RCC 7860 (cell line): ENCODE results near the gene SLC23A2.
"Not testable (repeated sequence)": the region's sequence is repeated elsewhere in the genome, so short reads cannot be mapped to it uniquely, and the experiment has no call there.

Experiments
- DNase-seq: peaks from one replicate; pipeline ENCODE4 v3.0.0-alpha.2; 2015; ENCODE audit warnings: low spot score
- FAIRE-seq: peaks from 2 replicates; lab custom pipeline; 2012; peaks lifted over from hg19 to GRCh38; lab: Jason Lieb, UNC

SLC23A2 gene

DNA sequence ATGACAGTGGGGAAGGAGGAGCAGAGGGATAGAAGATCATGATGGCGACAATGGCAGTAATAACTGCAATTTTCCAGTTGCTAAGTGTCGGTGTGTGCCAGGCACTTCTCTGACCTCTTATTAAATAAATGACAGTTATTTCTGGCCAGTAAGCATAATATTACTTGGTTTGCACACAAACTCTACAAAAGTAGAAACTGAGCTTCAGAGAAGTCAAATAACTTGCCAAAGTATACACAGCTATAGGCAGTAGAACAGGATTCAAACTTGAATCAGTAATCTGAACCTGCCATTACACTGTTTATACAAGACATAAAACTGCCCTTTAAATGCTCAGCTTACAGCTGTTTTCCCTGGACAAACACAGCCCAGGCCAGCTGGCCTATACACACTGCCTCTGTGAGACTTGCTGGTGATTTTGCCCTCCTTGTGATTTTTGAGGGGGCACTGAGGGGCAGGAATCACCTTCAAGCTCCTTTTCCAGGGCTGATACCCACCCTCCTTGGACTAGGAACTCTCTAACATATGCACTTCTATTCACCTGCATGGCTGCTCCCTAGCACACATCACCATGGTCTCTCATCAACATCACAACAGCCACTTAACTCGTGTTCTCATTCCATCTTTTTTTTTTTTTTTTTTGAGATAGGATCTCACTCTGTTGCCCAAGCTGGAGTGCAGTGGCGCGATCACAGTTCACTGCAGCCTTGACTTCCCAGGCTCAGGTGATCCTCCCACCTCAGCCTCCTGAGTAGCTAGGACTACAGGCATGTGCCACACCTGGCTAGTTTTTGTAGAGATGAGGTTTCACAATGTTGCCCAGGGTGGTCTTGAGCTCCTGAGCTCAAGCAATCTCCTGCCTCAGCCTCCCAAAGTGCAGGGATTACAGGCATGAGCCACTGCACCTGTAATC, 63.6 kb downstream of the SLC23A2 start:
- FAIRE-seq (no peak), DNase-seq (no peak)

DNA sequence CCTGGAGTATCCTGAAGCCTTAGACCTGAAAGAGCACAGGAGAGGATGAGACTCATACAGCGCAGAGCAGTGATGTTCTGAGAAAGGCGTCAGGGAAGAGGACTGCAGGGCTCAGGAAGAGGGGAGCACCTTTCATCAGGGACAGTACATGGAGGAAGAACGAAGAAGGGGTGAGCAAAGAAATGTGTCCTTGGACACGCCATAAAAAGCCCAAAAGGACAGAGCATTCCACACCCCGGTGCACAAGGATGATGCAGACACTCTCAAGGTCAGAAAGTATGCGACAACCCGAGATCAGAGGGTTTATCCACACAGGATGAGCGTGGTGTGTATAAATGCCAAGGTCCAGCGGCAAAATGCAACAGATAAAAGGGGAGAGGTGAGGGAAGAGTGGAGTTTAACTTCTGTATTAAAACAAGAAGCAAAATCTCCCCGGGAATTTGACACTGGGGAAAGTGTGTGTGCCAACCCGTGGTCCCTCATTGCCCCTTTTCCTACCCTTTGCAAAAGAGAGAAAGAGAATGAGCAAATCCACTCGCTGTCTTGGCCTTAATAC, 64.4 kb downstream of the SLC23A2 start:
- FAIRE-seq (no peak), DNase-seq (no peak)

DNA sequence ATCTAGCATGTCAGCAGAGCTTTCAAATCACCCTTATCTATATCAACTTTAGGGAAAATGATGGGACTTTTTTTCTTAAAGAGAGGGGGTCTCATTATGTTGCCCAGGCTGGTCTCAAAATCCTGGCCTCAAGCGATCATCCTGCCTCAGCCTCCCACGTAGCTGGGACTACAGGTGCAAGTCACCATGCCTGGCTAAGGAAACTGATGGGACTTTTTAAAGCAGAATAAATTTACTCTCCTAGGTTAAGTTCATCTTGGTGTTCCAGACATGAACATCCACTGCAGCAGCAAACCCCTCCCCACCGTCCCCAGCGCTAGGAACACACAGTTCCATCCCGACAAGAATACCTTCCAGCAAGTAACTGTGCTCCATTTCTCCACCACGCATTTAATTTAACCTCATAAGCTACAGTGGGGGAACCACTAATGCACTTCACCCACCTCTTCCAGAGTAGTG, 64.9 kb downstream of the SLC23A2 start:
- FAIRE-seq (no peak), DNase-seq (no peak)

DNA sequence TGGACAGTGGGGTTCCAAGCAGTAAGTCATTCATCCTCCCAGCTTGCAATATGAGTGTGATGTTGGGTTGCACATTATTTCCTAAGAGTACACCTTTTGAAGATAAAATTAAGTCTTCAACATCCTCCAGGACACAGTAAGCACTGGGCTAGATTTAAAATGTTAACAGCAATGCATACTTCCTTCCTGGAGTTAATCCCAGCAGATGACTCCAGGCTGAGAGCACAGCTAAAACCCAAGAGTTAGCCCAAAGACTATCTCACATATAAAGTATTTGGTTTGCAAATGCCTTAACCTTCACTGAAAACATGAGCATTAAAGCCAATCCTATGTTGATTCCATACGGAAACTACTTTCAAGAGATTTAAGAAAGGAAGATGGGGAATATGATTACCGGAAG, 69.2 kb downstream of the SLC23A2 start:
- no peak for DNase-seq
- no peak for FAIRE-seq

DNA sequence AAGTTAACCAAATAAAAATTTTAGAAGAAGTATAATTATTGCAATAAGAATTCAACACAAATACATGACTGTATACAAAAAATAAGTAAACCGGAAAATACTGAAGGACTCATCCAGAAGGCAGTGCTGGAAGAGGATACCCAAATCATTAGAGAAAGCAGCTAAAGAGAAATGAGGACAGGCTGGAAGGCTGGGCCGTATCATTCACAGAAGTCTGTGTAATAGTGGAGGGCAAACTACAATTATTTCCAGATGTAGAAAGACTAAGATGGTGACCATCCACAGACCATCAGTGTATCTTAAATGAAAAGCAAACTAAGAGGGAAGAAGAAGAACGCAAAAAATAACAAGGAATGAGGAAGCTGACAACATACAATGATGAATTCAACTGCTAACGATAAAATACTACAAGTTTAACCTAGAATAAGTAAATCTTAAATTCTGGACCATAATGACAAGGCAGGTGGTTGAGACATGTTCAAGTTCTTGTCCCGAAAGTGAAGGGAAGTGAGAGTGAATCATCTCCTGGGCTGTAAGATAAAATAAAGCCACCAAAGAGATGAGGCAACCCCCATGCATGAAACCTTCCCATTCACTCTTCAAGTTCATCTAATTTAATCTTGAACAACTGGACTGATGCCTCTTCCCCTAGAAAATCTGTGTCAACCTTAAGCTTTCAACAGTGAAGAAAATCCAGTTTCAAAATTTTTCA, 71.5 kb downstream of the SLC23A2 start:
- no peak for FAIRE-seq
- no peak for DNase-seq

DNA sequence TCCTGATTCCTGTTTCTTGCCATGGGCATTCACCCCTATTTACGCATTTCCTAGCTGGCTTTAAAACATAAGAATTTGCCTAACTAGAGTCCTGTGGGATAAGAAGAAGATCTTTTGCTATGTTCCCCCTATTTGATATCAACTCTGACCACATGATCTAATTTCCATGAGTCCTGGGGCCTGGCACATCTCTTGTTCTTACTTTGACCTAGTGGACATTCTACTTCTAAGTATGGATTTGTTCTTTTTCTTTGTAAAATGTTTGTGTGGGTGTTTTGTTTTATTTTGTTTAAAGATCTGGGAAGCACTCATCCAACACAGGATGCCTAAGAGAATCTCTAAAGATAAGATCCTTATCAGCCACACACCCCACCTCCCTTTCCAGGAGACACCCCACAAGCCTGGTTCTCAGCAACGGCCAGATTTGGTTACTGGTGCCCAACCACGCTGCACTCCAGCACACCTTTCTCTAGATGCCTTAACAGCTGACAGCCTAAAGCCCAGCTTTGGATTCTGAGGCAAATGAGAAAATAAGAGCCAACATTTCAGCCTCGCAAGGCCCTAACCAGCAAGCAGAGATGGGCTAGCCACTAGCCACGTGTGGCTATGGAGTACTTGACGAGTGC, 74.7 kb downstream of the SLC23A2 start:
- no peak for FAIRE-seq
- DNase-seq = no peak

DNA sequence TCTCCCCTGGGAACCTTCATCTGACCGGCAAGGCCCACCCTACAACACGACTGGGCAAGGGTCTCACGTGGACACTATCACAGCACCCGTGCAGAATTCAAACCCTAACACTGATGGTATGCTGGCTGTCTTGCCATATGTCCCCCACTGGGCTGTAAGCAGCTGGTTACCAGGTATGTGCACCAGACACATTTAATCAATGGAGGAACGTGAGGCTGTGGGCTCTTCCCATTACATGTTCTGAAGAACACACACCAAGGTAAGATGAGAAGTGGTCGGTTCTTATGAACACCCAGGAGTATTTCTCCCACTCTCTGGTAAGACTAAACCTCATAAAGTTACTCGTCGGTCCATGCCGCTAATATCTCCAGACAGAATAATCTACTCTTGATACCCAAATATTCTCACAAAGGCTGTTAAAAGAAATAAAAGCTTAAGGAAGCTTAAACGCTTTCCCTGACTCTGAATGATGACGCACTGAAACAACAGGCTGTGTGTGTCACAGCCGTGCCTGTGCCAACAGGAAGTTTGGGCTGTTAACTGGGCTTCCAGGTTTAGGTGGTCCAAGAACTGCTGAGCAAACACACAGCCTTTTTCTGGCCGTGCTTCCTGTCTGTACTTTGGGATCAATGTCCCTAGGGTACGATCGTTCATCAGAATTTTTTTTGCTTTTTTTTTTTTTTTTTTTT, 75.3 kb downstream of the SLC23A2 start:
- FAIRE-seq (no peak), DNase-seq (no peak)

DNA sequence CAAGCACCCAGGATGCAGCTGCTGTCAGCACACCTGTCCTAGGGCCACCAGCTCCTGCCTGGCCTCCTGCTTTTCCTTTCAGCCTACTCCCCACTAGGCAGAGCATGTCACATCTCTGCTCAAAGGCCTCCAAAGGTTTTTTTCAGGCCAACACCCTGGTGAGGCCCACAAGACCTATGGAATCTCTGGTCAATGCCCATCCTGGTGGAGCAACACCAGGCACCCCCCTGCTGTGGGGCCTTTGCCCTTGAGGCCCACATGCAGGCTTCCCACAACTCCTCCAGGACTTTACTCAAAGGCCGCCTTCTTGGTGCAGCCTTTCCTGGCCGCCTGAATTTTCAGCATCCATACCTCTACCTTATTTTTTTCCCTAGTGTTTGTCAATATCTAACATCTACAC, 76.9 kb downstream of the SLC23A2 start:
- FAIRE-seq = no peak
- DNase-seq = no peak

DNA sequence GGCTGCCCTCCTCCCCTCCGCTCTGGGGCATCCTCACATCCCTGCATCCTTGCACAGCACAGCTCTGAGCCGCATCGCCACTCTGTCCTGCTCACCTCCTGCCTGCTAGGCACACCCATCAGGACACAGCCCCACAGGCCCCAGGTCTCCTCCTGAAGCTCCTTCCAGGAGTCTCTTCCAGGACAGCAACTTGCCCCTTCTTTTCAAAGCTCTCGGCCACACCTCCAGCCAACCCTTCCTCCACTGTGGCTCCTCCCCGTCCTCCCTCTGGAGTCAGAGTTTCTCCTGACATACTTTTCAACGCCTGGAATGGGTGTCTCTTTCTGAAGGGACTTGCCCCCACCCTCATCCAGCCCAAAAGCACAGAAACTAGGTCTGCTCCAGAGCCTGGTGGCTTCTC, 77.3 kb downstream of the SLC23A2 start:
- FAIRE-seq (no peak), DNase-seq (no peak)

DNA sequence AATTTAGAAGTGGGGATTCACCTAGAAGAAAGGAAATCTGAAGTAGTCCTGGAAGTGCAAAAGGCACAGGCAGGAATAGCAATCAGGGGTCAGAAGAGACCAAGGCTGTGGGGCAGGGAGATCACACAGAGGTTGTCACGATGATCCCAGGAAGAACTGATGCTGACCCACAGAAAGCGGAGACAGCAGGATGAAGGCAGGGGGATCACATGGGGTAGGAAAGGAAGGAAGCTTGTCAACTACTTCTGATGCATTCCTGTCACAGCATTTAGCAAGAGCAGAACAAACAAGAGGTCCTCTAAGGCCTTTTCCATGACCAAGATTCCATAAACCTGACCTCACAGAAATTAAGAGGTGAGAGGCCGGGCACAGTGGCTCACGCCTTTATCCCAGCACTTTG, 79.1 kb downstream of the SLC23A2 start:
- no peak for FAIRE-seq
- no peak for DNase-seq

DNA sequence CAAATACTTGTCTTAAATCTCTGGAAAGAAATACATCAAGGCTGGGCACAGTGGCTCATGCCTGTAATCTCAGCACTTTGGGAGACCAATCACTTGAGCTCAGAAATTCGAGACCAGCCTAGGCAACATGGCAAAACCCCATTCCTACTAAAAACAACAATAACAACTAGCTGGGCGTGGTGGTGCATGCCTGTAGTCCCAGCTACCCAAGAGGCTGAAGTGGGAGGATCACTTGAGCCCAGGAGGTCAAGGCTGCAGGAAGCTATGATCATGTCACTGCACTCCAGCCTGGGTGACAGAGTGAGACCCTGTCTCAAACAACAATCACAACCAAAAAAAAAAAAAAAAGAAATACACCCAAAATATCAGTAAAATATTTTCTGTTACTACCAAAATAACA, 80.0 kb downstream of the SLC23A2 start:
- not testable (repeated sequence) for FAIRE-seq, DNase-seq

DNA sequence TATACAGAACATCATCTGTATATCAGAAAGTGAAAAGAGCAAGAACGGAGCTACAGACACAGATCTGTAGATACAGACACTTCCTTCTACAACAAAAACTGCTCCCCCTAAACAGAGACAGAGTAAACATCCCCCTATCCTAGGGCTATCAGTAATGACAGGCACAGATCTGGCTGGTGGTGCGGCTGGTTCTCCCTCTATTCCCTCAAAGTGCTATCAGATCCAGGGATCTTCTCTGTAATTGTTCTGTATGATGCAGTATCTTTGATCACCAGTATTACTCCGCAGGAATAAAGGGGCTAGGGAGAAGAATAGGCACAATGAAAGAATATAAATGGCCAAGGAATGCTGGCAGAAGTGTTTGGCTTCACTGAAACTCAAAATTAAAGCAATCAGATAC, 80.7 kb downstream of the SLC23A2 start:
- DNase-seq = no peak
- no peak for FAIRE-seq

DNA sequence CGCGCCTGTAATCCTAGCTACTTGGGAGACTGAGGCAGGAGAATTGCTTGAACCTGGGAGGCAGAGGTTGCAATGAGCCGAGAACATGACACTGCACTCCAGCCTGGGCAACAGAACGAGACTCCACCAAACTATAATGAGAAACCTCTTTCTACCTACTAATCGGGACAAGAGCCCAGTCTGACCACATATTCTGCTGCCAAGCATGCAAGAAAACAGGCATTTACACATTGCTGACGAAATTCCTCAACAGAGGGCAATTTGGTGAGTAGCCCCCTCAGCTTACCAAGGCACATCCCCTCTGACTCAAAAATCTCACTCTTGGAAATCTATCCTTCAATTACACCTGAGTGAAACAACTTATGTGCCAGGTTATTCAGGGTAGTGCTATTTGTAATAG, 81.2 kb downstream of the SLC23A2 start:
- DNase-seq (no peak), FAIRE-seq (no peak)

DNA sequence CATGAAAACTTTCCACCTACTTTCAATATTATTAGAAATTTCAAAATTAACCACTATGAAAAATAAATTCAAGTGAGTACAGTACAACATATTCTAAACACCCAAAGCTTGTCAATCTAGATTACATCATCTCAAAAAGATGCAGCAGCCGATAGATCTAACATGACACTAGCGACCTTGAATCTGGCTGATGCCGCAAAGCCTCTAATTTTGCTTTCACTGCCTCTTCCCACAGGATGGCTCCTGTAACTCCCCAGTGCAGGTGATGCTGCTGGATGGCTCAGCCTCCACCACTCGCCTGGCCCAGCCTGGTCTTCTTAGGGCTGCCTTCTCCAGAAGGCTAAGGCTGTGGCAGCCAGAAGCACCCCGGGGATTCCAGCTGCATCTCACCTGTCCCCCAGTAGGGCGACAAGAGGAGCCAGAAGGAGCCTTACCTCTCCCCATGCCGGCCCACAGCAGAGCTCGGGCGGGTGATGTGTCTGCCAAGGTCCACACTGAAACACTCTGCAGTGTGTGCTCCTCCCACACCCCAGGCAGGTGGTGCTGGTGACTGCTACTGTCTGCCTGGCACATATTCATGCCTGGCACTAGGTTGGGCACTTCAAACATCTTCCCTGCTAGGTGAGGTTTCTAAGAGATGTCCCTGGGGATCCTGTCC, 82.1 kb downstream of the SLC23A2 start:
- DNase-seq = no peak
- FAIRE-seq = no peak

DNA sequence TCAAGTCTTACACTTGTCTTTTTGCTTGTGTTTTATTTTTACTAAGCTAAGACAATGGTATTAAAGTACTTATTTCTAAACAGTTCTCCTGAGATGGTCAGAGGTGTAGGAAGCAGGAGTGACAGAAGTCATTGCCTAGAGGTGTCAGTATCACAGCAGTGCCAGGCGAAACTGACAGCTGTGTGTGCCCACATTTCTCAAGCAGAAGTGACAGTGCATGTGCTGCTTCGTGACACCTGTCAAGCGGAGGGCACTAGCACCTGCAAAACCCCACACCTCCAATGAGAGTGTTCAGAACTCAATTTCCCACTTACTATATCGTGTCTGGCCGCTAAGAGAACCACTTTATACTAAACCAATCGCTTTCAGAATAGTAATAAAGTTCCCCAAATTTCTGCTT, 82.8 kb downstream of the SLC23A2 start:
- no peak for DNase-seq
- FAIRE-seq = no peak

DNA sequence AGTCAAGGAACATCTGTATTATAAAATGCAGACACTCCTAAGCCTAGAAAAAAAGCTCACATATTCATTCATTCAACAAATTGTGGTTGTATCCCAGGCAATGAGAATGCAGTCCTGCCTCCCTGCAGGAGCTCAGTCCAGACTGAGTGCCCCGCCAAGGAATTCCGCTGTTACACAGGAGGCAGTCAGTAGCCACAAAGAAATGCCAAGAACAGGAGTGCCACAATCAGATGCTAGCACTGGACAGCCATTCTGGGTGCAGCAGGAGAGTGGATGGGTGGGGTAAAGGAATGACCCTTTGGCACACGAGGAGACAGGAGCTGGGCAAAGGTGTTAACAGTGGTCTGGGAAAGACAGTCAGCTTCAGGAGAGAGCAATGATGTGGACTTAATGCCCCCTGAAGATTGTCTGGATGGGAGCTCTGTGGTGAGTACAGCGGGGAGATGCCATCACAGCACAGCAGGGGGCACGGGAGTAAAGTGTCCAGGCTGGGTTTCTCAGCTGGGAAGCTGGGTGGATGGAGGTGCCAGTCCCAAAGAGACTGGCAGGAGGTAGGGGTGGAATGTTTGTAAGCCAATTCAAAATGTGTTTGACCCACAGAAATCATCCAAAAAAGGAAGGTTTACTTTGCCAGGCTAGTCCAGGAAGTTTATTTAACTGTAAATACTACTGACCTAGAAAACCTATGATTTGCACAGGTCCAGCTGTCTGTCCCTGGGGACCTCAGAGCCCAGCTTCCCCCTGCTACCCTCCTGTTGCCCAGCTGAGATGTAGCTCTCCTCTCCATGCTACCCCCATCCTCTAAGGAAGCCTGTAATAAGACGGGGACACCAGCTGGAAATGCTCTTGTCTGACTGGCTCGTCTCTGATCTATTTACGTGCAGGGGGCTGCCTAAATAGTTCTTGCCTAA, 84.1 kb downstream of the SLC23A2 start:
- FAIRE-seq = no peak
- no peak for DNase-seq

DNA sequence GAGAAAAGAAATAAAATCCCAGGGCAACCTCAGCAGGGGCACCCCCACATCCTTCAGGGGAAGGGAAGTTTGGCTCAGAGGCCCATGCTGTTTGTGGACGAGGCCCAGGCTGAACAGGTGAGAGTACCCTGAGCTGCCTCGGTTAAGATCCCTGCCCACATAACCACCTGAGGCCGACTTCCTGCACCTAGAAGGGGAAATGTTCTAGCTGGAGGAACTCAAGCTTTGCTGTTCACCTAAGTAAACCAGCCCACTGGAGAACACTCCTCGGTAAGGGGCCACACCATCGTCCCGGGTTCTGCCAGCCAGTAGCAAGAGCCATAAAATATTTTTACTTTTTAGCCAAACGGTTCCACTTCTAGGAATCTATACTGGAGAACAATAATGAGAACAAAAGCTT, 88.2 kb downstream of the SLC23A2 start:
- FAIRE-seq (no peak), DNase-seq (no peak)

DNA sequence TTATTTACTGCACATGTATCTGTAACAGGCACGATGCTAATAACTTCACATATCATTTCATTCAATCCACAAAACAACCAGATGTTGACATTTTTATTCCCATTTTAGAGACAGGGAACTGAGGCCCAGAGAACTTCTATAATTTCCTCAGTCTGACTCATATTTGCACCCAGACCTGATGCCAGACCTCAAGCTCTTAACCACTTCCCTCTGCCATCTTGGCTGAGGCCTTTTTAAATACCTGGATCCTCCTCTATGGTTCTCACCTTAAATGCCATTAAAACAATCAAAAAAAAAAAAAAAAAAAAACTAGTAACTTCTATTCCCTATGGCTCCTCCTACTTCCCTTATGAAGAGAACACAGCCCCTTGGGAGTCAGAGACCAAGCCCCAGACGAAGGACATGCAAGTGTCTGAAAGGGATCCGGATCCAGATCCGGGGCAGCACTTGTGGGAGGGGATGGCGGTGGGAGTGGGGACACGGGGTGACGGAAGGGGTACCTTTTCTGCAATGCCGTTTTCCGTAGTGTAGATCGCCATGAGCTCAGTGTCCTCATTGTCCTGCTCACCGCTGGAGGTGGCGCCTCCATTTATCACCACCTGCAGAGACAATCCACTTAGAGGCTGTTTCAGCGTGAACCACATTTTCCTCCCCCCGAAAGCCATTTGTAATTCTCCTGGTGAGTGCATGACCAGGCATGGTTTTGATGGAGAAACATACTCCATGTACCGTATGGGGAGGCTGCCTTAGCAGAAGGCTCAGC, 88.7 kb downstream of the SLC23A2 start:
- DNase-seq = no peak
- FAIRE-seq = no peak

DNA sequence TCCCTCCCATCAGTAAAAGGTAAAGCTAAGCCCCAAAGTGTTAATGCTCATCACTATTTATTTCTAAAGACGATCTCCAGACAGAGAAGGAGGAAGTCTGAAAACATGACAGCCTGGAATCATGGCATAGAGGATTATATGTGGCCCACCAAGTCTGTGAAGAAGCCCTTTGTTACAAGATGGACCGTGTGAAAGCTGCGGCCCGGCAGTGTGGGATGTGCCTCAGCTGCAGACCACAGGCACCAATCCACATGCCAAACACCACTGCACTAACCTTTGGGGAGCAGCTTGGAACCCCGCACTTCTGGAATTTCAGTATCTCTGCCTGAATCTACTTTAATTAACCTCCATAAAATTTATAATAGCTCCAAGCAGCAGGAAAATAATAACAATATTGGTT, 90.4 kb downstream of the SLC23A2 start:
- DNase-seq (no peak), FAIRE-seq (no peak)
